ENCODE results near the gene BTBD16. TPM values are rescaled to one million over a fixed set of nuclear protein-coding genes. Genes with fewer than 3 reads are reported as not detected.

BTBD16 gene
- total and polyA plus RNA-seq, 2 of the 13 experiments (the other 11 are each of a cell fraction or from before 2014, with no cell fraction given), result 5.0 to 11.9 TPM

- TF ChIP-seq TFDP2 (CRISPR knock-in tag; IDR thresholded peaks at IDR 0.05), result no peak
- 0 out of 2 replicates have a peak, but pooled peaks have one; percentile 56 for TF ChIP-seq KLF12 (CRISPR knock-in tag; IDR thresholded peaks at IDR 0.05; ENCODE audit: borderline replicate concordance)
- TF ChIP-seq PITX1 (CRISPR knock-in tag; IDR thresholded peaks at IDR 0.05), result peak; percentile 54; the same call in 1 of the 2 replicates
- no peak for TF ChIP-seq E2F1 (CRISPR knock-in tag; IDR thresholded peaks at IDR 0.05)
- no peak for TF ChIP-seq MAFG (CRISPR knock-in tag; IDR thresholded peaks at IDR 0.05)
- TF ChIP-seq THAP11 (CRISPR knock-in tag; IDR thresholded peaks at IDR 0.05), result 0 out of 2 replicates have a peak, but pooled peaks have one; percentile 30
- no peak for TF ChIP-seq ZNF468 (CRISPR knock-in tag; IDR thresholded peaks at IDR 0.05)
- TF ChIP-seq MYPOP (CRISPR knock-in tag; IDR thresholded peaks at IDR 0.05), result no peak
- TF ChIP-seq SP1 (IDR thresholded peaks at IDR 0.05), result no peak
- TF ChIP-seq SP1 (CRISPR knock-in tag; IDR thresholded peaks at IDR 0.05), result no peak
- TF ChIP-seq ZNF362 (CRISPR knock-in tag; IDR thresholded peaks at IDR 0.05; ENCODE audit: borderline replicate concordance), result no peak
Observed at GRCh38 chr10:122267849-122268737, 3.0 kb upstream of the BTBD16 start (continued).

Data from HepG2 (cell line).